Upper lobe of left lung (tissue), 4 donors: ENCODE measurements around the gene ELF1.

Source experiments
- CTCF ChIP-seq, 6 experiments: fragments of 450-650 bp in 4 of 6; fragments of 200-600 bp in 2 of 6; sonication (generic) in 2 of 6; IDR thresholded peaks; one replicate each; pipeline ENCODE4 v1.5.1; 2016 to 2019; ENCODE audit warnings: antibody characterized with exemption in 6 of 6
- EP300 ChIP-seq, 4 donors: sonication (generic); formaldehyde crosslinking; IDR thresholded peaks; one replicate each; pipeline ENCODE4 v1.5.1; 2017; ENCODE audit warnings: antibody characterized with exemption in 4 of 4, control low read depth in 2 of 4
- POLR2A ChIP-seq, 4 donors: fragments of 450-650 bp; IDR thresholded peaks; one replicate each; pipeline ENCODE4 v1.5.1; 2016 to 2017; ENCODE audit warnings: antibody characterized with exemption in 4 of 4, mild to moderate bottlenecking in 2 of 4
- POLR2AphosphoS5 ChIP-seq, 2 donors: sonication (generic); formaldehyde crosslinking; IDR thresholded peaks; one replicate each; pipeline ENCODE4 v1.5.1; 2017; ENCODE audit warnings: antibody characterized with exemption in 2 of 2

GRCh38 chr13:40973409-40973808 lies 45.7 kb downstream of the ELF1 start:
- no peak for TF ChIP-seq CTCF (IDR thresholded peaks at IDR 0.05)
- no peak for TF ChIP-seq EP300 (IDR thresholded peaks at IDR 0.05)
- TF ChIP-seq POLR2AphosphoS5 (IDR thresholded peaks at IDR 0.05): no peak
- TF ChIP-seq POLR2A (IDR thresholded peaks at IDR 0.05): no peak
